Kidney capillary endothelial cell (primary cell): ENCODE results near the gene CATSPER4.
"Not testable (repeated sequence)": the region's sequence is repeated elsewhere in the genome, so short reads cannot be mapped to it uniquely, and the experiment has no call there.

ENCODE experiments used
- DNase-seq: peaks from one replicate; pipeline ENCODE4 v3.0.0-alpha.2; 2018; ENCODE audit warnings: low spot score

The CATSPER4 gene

DNA sequence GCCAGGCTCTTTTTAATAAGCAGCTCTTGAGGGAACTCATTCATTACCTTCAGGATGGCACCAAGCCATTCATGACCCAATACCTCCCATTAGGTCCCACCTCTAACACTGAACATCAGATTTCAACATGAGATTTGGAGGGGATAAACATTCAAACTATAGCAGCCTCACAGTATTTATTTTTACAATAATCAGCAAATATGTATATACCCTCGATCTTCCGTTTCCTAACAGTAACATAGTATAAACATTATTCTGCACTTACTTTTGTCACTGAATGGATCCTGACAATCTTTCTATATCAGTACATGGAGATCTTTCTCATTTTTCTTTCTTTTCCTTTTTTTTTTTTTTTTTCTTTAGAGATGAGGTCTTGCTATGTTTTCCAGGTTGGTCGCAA, 5.4 kb downstream of the CATSPER4 start:
- DNase-seq, result no peak

DNA sequence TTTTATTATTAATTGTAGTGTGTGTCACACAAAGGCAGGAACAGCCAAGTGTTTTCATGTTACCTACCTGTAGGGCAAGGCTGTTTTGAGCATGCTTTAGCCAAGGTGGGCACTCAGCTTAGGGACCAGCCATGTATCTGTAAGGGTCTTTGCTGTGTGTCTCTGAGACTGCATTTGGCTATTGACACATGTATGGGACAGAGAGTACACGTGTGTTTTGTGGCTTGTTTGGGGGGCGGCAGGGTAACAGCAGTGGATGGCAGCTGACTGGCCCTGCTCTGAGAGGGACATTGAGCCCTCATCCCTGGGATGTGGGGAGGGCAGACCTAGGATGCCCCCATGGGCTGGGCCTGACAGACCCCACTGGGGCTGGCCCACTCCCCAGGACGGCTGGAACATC, 6.9 kb downstream of the CATSPER4 start:
- DNase-seq, result no peak

DNA sequence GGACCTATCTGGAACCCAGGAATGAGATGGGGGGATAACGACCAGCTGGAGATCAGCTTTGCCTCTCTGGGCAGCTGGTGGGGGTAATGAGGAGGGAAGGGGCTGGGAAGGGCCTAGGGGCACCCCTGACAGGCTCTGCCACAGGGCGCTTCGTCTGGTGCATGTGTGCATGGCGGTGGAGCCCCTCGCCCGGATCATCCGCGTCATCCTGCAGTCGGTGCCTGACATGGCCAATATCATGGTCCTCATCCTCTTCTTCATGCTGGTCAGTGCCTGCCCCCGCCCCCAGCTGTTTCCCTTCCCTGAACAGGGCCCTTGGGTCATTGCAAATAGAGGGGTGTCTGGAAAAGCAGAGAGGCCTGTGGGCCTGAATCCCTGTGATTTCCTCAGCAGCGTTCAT, 7.4 kb downstream of the CATSPER4 start:
- no peak for DNase-seq

DNA sequence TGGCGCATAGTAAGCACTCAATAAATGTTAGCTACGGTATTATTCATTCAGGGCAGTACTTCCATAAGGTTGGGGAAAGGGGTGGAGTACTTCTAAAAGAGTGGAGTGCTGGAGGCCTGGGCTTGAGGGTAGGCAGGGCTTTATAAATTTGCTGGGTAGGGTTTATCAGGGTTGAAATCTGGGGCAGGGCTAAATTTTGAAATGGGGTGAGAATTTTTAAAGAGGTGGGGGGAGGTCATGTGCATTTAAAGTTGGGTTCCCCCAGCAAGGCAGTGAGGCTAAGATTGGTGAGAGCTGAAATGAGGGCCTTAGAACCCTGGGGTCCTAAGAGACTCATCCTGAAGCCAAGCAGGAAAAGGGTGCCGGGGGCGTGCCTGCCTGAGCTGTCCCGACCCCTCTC, 10.0 kb downstream of the CATSPER4 start:
- DNase-seq, result no peak

DNA sequence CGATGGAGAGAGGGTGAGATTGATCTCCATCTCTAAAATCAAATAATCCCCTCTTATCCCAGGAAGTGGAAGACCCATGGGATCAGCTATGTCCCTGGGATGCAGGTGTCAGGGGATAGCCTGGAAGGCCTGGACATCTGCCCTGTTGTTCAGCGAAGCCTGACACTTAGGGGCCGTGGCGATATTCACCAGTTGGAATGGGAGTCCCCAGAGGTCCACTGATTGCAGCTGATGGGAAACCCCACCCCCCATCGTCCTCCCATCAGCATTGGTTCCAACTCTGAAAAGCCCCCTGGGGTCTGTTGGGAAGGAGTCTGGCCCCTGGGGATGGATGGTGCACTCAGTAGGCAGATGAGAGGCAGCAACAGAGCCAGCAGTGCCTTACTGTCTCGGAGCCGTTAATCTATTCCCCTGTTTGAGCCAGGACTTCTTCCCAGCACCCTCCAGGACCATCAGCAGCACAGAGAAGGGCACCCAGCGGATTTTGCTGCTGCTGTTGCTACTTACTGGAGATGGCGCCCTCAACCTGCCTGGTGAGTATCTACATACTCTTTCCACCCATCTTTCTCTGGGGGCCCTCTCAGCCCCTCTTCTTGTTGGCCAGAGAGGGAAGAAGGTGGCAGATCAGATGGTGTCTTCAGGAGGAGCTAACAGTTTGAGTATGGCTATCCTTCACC, 13.4 kb downstream of the CATSPER4 start:
- no peak for DNase-seq

DNA sequence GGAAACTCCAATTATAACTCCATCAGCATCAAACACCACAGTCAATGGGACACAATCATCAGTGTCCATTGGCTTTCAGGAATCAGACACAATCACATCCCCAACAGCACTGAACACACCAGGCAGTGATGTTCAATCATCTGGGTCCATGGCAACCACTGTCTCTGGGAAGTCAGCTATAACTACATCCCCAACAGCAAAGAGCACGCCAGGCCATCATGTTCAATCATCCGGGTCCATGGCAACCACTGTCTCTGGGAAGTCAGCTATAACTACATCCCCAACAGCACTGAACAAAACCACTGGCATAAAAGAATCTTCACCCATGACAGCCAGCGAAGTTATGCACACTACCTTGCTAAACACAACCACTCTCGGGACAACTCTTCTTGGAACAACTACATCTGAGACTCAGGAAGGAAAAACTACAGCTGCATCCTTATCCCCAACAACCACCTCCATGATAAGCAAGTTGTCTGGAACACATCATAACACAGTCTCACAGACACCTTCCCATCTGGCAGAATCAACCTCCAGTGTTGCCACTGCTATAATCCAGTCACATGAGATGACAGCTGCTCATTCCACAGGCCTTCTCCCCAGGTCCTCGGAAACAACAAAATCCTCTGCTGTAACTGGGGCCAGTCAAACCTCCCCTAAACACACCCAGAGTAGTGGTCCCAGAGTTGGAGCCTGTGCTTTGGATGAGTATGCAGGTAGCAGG, 19.9 kb downstream of the CATSPER4 start:
- DNase-seq, result no peak

- no peak for DNase-seq
These were observed 22.3 kb downstream of the CATSPER4 start for GRCh38 chr1:26212726-26213125.

- DNase-seq, result no peak
These were observed 23.0 kb downstream of the CATSPER4 start for GRCh38 chr1:26213335-26213905.

- no peak for DNase-seq
These were observed 24.8 kb downstream of the CATSPER4 start for GRCh38 chr1:26215246-26215645.

- no peak for DNase-seq
These were observed 28.6 kb downstream of the CATSPER4 start for GRCh38 chr1:26218906-26219494.

DNA sequence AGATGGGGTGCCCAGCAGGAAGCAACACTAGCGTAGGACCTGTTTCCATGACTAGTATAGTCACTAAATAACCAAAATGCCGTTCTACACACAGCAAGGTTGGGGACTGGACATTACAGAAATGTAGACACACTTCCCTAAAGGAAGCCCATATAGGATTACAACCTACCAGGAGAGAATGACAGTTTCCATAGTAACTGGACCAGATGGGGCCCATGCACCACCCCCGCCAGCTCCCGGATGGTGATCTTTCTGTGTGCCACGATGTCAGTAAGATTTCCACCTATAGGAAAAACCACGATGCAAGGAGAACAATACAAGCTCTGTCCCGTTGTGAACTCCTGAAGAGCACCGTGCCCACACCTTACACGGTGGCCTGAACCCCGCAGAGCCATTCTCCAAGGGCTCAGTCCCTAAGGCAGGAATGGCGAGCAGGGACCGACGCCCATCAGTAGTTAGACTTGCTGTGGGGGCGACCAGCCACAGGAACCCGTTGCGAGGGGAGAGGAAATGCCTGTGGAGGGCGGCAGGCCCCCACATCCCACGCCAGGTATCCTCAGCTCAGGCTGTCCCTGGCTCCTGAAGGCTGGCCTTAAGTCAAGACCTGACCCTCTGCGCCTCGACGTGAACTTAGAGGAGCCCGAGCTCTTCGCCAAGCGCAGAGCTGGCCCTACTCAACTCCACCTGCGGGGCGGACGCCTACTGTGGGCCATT, 30.0 kb downstream of the CATSPER4 start:
- DNase-seq, result no peak

- no peak for DNase-seq
These were observed 30.7 kb downstream of the CATSPER4 start for GRCh38 chr1:26221094-26221493.

DNA sequence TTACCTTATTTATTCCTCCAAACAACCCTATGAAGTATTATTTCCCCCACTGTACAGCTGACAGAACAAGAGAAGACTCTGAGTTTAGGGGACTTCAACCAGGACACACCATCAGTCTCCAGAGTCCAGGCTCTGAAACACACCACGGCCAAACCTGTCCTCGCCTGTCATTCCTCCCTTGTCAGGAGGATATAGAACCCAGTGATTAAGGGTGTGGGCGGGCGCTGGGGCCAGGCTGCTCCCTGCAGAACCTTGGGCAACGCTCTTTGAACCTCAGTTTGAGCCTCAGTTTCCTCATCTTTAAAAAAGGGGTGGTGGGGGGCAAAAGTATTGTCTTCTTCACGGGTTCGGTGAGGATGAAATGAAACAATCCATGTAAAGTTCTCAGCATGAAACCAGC, 34.2 kb downstream of the CATSPER4 start:
- no peak for DNase-seq

- peak; percentile 17 for DNase-seq
These were observed 34.8 kb downstream of the CATSPER4 start for GRCh38 chr1:26225033-26225831.

DNA sequence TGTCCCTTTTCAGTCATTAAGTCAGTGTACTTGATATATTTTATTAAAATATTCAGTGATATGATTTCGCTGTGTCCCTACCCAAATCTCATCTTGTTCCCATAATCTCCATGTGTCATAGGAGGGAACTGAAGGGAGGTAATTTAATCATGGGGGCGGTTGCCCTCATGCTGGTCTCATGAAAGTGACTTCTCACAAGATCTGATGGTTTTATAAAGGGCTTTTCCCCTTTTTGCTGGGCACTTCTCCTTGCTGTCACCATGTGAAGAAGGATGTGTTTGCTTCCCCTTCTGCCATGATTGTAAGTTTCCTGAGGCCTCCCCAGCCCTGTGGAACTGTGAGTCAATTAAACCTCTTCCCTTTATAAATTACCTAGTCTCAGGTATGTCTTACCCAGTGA, 40.3 kb downstream of the CATSPER4 start:
- not testable (repeated sequence) for DNase-seq

GRCh38 chr1:26233903-26234643, 43.7 kb downstream of the CATSPER4 start, which contains the start of gene CEP85:
Gene CEP85 (plus strand): TSS chr1:26234200. CDS start chr1:26239784, 5,584 bp downstream.
- peak; percentile 92 for DNase-seq

- DNase-seq, result peak; percentile 5
These were observed 44.4 kb downstream of the CATSPER4 start for GRCh38 chr1:26234644-26235370.

DNA sequence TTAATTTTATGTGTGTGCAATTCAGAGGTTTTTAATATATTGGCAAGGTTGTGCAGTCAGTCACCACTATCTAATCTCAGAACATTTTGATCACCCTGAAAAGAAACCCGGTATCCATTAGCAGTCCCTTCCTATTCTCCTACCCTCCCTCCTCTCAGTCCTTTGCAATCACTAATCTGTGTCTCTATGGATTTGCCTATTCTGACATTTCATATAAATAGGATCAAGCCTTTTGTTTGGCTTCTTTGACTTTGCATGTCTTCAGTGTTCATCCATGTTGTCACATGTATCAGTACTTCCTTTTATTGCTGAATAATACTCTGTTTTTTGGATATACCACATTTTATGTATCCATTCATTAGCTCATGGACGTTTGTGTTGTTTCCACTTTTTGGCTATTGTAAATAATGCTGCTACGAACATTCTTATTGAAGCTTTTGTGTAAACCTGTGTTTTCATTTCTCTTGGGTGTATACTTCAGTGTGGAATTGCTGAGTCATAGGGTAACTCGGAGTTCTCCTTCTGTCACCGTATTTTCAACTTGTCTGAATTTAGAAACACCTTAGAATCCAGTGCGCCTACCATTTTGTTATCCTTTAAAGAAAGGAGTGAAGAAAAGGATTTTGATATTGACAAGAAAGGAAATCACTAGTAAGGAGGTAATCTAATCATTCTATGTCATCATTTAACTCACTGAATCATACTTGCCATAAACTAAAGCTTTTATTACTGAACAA, 47.0 kb downstream of the CATSPER4 start:
- DNase-seq, result no peak

DNA sequence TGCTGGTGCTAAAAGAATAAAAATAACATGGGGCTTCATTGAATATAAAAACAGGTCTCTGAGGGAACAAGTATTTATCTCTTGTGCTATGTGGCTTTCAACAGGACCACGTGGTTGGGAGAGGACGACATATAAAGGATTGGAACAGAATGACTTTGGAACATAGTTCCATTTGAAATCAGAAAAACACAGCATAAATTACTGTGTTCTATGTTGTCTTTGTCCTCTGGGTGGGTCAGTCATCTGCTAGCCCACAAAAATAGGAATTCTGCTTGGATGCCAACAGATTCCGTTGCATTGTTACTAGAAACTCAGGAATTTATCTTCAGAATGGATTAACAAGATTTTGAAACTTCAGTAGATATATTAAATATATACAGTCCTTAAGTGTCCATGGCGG, 49.5 kb downstream of the CATSPER4 start:
- DNase-seq, result no peak
